ENCODE measurements around the gene PNPLA6. TPM values are rescaled to one million over a fixed set of nuclear protein-coding genes. Genes with fewer than 3 reads are reported as not detected.

The PNPLA6 gene
- total and polyA plus RNA-seq, 9 of the 15 experiments (the other 6 are each of a cell fraction or from before 2014, with no cell fraction given), result 0.07 to 30.2 (median 8.3) TPM

DNA sequence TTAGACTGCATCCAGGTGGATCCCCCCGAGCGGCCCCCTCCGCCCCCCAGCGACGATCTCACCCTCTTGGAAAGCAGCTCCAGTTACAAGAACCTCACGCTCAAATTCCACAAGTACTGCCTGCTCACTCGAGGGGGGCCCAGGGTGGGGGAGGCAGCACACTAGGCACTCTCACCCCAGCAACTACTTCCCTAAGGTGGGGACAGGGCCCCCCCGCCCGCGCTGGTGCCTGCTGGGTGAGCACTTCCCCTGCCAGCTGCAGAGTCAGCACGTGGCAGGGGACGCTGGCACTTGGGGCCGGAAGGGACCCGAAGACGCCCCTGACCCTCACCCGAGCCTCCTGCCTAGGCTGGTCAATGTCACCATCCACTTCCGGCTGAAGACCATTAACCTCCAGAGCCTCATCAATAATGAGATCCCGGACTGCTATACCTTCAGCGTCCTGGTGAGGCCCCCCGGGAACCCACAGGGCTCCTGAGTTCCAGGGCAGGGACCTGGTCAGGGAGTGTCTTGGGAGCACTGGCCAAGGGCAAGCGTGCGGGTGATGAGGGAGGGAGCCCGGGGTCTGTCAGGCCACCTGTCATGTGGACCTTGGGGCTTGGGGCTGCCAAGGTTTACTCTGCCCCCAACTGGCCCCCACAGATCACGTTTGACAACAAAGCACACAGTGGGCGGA is 7.9 kb upstream of the PNPLA6 start:
- in situ Hi-C loops (cut with MboI) (no loop called here), intact Hi-C loops (cut with micrococcal nuclease) (no loop called here)
- H3K9me1 ChIP-seq (ENCODE audit: control insufficient read depth, insufficient read depth, low read length), result no peaks in the 10 kb centered on the region
- no peak for ATAC-seq
- H3K4me3 ChIP-seq, result no peak overlapping the region
- ChIA-PET CTCF (ENCODE audit: low intra/inter-chr PET ratio) (no interaction called here), POLR2A (interaction anchor here (0.6 to 0.7 kb wide), 2 partner anchors 11 to 12 kb away, joined by 3 read pairs; partner anchors contain the start of gene ZNF358)
- no peaks in the 10 kb centered on the region for H4K20me1 ChIP-seq (replicated peaks; ENCODE audit: control insufficient read depth, insufficient read depth, low read length)
- TF ChIP-seq SMARCA4 (IDR thresholded peaks at IDR 0.05) (no peak), POLR2G (IDR thresholded peaks at IDR 0.05; ENCODE audit: low read depth, low read length) (peak; percentile 8; the same call in 1 of the 2 replicates), EHMT2 (IDR thresholded peaks at IDR 0.05) (no peak), STAT5A (IDR thresholded peaks at IDR 0.05; ENCODE audit: borderline replicate concordance, low read length) (no peak)
- TF ChIP-seq, protein P1, sequence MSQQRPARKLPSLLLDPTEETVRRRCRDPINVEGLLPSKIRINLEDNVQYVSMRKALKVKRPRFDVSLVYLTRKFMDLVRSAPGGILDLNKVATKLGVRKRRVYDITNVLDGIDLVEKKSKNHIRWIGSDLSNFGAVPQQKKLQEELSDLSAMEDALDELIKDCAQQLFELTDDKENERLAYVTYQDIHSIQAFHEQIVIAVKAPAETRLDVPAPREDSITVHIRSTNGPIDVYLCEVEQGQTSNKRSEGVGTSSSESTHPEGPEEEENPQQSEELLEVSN (IDR thresholded peaks at IDR 0.05; ENCODE audit: borderline replicate concordance in 1 of 2, extremely low read depth in 1 of 2, insufficient read depth in 1 of 2, insufficient read length in 1 of 2, low read depth in 1 of 2, low read length in 1 of 2, poor library complexity in 1 of 2, severe bottlenecking in 1 of 2), result no peak
- FAIRE-seq, result no peak
- no peaks in the 10 kb centered on the region for H3K9me3 ChIP-seq (replicated peaks; ENCODE audit: control insufficient read depth, insufficient read depth, low read depth, low read length)
- H3K27me3 ChIP-seq (ENCODE audit: control insufficient read depth in 2 of 2, insufficient read depth in 2 of 2, low read length in 2 of 2), result no peaks in the 10 kb centered on the region
- H3K27ac ChIP-seq (ENCODE audit: extremely low read depth, low read depth, low read length), result no peak overlapping the region
- DNase-seq (ENCODE audit: extremely low read depth in 1 of 4, low spot score in 3 of 4), result no peak
- peaks cover 6 to 26% of the 10 kb centered on the region in 2 experiments; a peak in 4 of 5 replicates for H3K4me1 ChIP-seq (replicated peaks in 1 of 2; ENCODE audit: control insufficient read depth in 2 of 2, insufficient read depth in 2 of 2, low read length in 2 of 2)
- no peak overlapping the region for H3K4me2 ChIP-seq (ENCODE audit: insufficient read depth, low read length)
- WGBS (ENCODE audit: insufficient coverage, low coverage, missing lambda C conversion rate), result 78% methylated on average over 17 of the region's 25 CpGs
- no TSS peak for BruUV-seq (replicated peaks)
- H3K36me3 ChIP-seq (ENCODE audit: control insufficient read depth, insufficient read depth, low read length), result peaks cover 16% of the 10 kb centered on the region; the same call in 1 of the 3 replicates
- H3K79me2 ChIP-seq (ENCODE audit: control insufficient read depth, insufficient read depth, low read length), result peaks cover 4% of the 10 kb centered on the region; the same call in 2 of the 3 replicates
- H2AFZ ChIP-seq (ENCODE audit: low read depth, low read length), result no peak overlapping the region
- H3K9ac ChIP-seq (ENCODE audit: insufficient read depth in 1 of 2, low read depth in 2 of 2, low read length in 2 of 2), result no peak overlapping the region
